ENCODE results near the gene LRRTM4. TPM values are rescaled to one million over a fixed set of nuclear protein-coding genes. Genes with fewer than 3 reads are reported as not detected.
A peak's percentile ranks its signal among the peaks of the same experiment; 100 is the strongest.
"Not testable (repeated sequence)": the region's sequence is repeated elsewhere in the genome, so short reads cannot be mapped to it uniquely, and the experiment has no call there.

The LRRTM4 gene
- polyA plus RNA-seq, 1 of the 3 experiments (the other 2 are of a cell fraction) = 0.10 TPM

DNA sequence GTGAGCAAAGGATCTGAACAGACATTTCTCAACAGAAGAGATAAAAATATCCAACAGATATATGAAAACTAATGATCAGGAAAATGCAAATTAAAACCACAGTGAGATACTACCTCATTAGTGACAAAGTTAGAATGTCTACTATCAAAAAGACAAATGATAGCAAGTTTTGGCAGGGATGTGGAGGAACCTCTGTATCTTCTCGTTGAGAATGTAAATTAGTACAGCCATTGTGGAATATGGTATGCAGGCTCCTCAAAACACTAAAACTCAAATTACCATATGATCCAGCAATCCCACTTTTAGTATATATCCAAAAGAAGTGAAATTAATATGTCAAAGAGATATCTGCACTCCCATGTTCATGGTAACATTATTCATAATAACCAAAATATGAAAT, 427.1 kb downstream of the LRRTM4 start (continued):
- TF ChIP-seq RAD21 (IDR thresholded peaks at IDR 0.05; ENCODE audit: low read length) = no peak
- TF ChIP-seq NRF1 (IDR thresholded peaks at IDR 0.05; ENCODE audit: low read depth, low read length) = no peak
- TF ChIP-seq RXRA (IDR thresholded peaks at IDR 0.05; ENCODE audit: borderline replicate concordance, low read depth) = no peak
- no peak for TF ChIP-seq JUND (IDR thresholded peaks at IDR 0.05)
- TF ChIP-seq TCF12 (IDR thresholded peaks at IDR 0.05) = no peak
- TF ChIP-seq, protein P1, sequence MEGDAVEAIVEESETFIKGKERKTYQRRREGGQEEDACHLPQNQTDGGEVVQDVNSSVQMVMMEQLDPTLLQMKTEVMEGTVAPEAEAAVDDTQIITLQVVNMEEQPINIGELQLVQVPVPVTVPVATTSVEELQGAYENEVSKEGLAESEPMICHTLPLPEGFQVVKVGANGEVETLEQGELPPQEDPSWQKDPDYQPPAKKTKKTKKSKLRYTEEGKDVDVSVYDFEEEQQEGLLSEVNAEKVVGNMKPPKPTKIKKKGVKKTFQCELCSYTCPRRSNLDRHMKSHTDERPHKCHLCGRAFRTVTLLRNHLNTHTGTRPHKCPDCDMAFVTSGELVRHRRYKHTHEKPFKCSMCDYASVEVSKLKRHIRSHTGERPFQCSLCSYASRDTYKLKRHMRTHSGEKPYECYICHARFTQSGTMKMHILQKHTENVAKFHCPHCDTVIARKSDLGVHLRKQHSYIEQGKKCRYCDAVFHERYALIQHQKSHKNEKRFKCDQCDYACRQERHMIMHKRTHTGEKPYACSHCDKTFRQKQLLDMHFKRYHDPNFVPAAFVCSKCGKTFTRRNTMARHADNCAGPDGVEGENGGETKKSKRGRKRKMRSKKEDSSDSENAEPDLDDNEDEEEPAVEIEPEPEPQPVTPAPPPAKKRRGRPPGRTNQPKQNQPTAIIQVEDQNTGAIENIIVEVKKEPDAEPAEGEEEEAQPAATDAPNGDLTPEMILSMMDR (IDR thresholded peaks at IDR 0.05) = no peak
- TF ChIP-seq RCOR1 (IDR thresholded peaks at IDR 0.05; ENCODE audit: low read length) = no peak
- TF ChIP-seq MAX (IDR thresholded peaks at IDR 0.05; ENCODE audit: low read depth) = no peak

DNA sequence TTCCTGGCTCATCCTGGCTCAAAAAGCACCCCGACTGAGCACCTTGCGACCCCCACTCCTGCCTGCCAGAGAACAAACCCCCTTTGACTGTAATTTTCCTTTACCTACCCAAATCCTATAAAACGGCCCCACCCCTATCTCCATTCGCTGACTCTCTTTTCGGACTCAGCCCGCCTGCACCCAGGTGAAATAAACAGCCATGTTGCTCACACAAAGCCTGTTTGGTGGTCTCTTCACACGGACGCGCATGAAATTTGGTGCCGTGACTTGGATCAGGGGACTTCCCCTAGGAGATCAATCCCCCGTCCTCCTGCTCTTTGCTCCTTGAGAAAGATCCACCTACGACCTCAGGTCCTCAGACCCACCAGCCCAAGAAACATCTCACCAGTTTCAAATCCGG, 433.8 kb downstream of the LRRTM4 start:
- POLR2A ChIA-PET; H3K9ac ChIP-seq; H3K4me3 ChIP-seq (ENCODE audit: low read depth in 2 of 2, low read length in 1 of 2); H3K9me3 ChIP-seq; CTCF ChIA-PET; H4K20me1 ChIP-seq (ENCODE audit: insufficient read depth); H3K4me1 ChIP-seq (ENCODE audit: control insufficient read depth in 1 of 2, insufficient read depth in 2 of 2, low read depth in 1 of 2, low read length in 1 of 2); H2AFZ ChIP-seq (ENCODE audit: low read depth); H3K4me2 ChIP-seq; H3F3A ChIP-seq (replicated peaks; ENCODE audit: insufficient read depth); DNase-seq; H3K36me3 ChIP-seq (replicated peaks in 1 of 2; ENCODE audit: control insufficient read depth in 1 of 2, insufficient read depth in 2 of 2, low read length in 1 of 2); H3K27ac ChIP-seq (ENCODE audit: low read depth in 2 of 2, low read length in 1 of 2); H3K9me2 ChIP-seq; H3K79me2 ChIP-seq (ENCODE audit: insufficient read depth); H3K27me3 ChIP-seq (ENCODE audit: insufficient read depth): not testable (repeated sequence)
- 63% methylated on average over 13 of the region's 13 CpGs for WGBS (ENCODE audit: low lambda C conversion rate)

- TF ChIP-seq RAD21 (IDR thresholded peaks at IDR 0.05; ENCODE audit: low read length) (no peak), NRF1 (IDR thresholded peaks at IDR 0.05; ENCODE audit: low read depth, low read length) (no peak), RCOR1 (IDR thresholded peaks at IDR 0.05; ENCODE audit: low read length) (no peak)
- CTCF ChIA-PET = interaction anchor here (1.3 kb wide), 1 partner anchor 66 kb away, joined by 3 read pairs; no protein-coding TSS in a partner anchor
- no peaks in the 10 kb centered on the region for H3K27me3 ChIP-seq (ENCODE audit: insufficient read depth)
- no peak overlapping the region for H3K9ac ChIP-seq
- WGBS (ENCODE audit: low lambda C conversion rate) = 68% methylated on average over 6 of the region's 6 CpGs
- DNase-seq = no peak
- POLR2A ChIA-PET = no interaction called here
- H3K4me1 ChIP-seq (ENCODE audit: control insufficient read depth in 1 of 2, insufficient read depth in 2 of 2, low read depth in 1 of 2, low read length in 1 of 2) = peaks cover 0 to 4% of the 10 kb centered on the region in 2 experiments; a peak in 2 of 4 replicates
- H3K79me2 ChIP-seq (ENCODE audit: insufficient read depth) = no peaks in the 10 kb centered on the region
- no peak overlapping the region for H3K4me3 ChIP-seq (ENCODE audit: low read depth in 2 of 2, low read length in 1 of 2)
- H2AFZ ChIP-seq (ENCODE audit: low read depth) = no peak overlapping the region
- no peaks in the 10 kb centered on the region for H4K20me1 ChIP-seq (ENCODE audit: insufficient read depth)
- no peak overlapping the region; a peak in 1 of 4 replicates for H3K27ac ChIP-seq (ENCODE audit: low read depth in 2 of 2, low read length in 1 of 2)
- no peak overlapping the region for H3K4me2 ChIP-seq
- H3K36me3 ChIP-seq (replicated peaks in 1 of 2; ENCODE audit: control insufficient read depth in 1 of 2, insufficient read depth in 2 of 2, low read length in 1 of 2) = no peaks in the 10 kb centered on the region
- H3K9me3 ChIP-seq = no peaks in the 10 kb centered on the region
- no peaks in the 10 kb centered on the region for H3K9me2 ChIP-seq
- H3F3A ChIP-seq (replicated peaks; ENCODE audit: insufficient read depth) = no peaks in the 10 kb centered on the region
Observed at GRCh38 chr2:77087987-77088414, 434.2 kb downstream of the LRRTM4 start.

- no peaks in the 10 kb centered on the region for H3F3A ChIP-seq (replicated peaks; ENCODE audit: insufficient read depth)
- H3K27me3 ChIP-seq (ENCODE audit: insufficient read depth) = no peaks in the 10 kb centered on the region
- no peak overlapping the region for H3K4me2 ChIP-seq
- ChIA-PET CTCF (no interaction called here), POLR2A (no interaction called here)
- no peaks in the 10 kb centered on the region for H3K36me3 ChIP-seq (replicated peaks in 1 of 2; ENCODE audit: control insufficient read depth in 1 of 2, insufficient read depth in 2 of 2, low read length in 1 of 2)
- H3K9me2 ChIP-seq = no peaks in the 10 kb centered on the region
- no peaks in the 10 kb centered on the region for H3K79me2 ChIP-seq (ENCODE audit: insufficient read depth)
- no peak for DNase-seq
- WGBS (ENCODE audit: low lambda C conversion rate) = 32% methylated on average over 8 of the region's 8 CpGs
- no peak overlapping the region for H3K9ac ChIP-seq
- peaks cover 0 to 4% of the 10 kb centered on the region in 2 experiments; a peak in 2 of 4 replicates for H3K4me1 ChIP-seq (ENCODE audit: control insufficient read depth in 1 of 2, insufficient read depth in 2 of 2, low read depth in 1 of 2, low read length in 1 of 2)
- H4K20me1 ChIP-seq (ENCODE audit: insufficient read depth) = no peaks in the 10 kb centered on the region
- H2AFZ ChIP-seq (ENCODE audit: low read depth) = no peak overlapping the region
- H3K27ac ChIP-seq (ENCODE audit: low read depth in 2 of 2, low read length in 1 of 2) = peak overlapping the region in 1 of 2 experiments; percentile 47; a peak in 2 of 4 replicates
- H3K9me3 ChIP-seq = no peaks in the 10 kb centered on the region
- H3K4me3 ChIP-seq (ENCODE audit: low read depth in 2 of 2, low read length in 1 of 2) = no peak overlapping the region
- TF ChIP-seq SMC3 (IDR thresholded peaks at IDR 0.05; ENCODE audit: low read depth, low read length) (no peak), TEAD4 (IDR thresholded peaks at IDR 0.05; ENCODE audit: borderline replicate concordance, insufficient read depth) (no peak), YY1 (IDR thresholded peaks at IDR 0.05; ENCODE audit: low read depth) (no peak), PBX3 (IDR thresholded peaks at IDR 0.05) (no peak), RCOR1 (IDR thresholded peaks at IDR 0.05; ENCODE audit: low read length) (no peak)
- TF ChIP-seq, protein P2, sequence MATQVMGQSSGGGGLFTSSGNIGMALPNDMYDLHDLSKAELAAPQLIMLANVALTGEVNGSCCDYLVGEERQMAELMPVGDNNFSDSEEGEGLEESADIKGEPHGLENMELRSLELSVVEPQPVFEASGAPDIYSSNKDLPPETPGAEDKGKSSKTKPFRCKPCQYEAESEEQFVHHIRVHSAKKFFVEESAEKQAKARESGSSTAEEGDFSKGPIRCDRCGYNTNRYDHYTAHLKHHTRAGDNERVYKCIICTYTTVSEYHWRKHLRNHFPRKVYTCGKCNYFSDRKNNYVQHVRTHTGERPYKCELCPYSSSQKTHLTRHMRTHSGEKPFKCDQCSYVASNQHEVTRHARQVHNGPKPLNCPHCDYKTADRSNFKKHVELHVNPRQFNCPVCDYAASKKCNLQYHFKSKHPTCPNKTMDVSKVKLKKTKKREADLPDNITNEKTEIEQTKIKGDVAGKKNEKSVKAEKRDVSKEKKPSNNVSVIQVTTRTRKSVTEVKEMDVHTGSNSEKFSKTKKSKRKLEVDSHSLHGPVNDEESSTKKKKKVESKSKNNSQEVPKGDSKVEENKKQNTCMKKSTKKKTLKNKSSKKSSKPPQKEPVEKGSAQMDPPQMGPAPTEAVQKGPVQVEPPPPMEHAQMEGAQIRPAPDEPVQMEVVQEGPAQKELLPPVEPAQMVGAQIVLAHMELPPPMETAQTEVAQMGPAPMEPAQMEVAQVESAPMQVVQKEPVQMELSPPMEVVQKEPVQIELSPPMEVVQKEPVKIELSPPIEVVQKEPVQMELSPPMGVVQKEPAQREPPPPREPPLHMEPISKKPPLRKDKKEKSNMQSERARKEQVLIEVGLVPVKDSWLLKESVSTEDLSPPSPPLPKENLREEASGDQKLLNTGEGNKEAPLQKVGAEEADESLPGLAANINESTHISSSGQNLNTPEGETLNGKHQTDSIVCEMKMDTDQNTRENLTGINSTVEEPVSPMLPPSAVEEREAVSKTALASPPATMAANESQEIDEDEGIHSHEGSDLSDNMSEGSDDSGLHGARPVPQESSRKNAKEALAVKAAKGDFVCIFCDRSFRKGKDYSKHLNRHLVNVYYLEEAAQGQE (IDR thresholded peaks at IDR 0.05; ENCODE audit: low read depth, low read length) = no peak
Observed at GRCh38 chr2:77086478-77086877, 435.7 kb downstream of the LRRTM4 start.

Measured in SK-N-SH (cell line).